Endodermal cell (in vitro differentiated cells): ENCODE measurements around the gene GFPT2. TPM values are rescaled to one million over a fixed set of nuclear protein-coding genes. Genes with fewer than 3 reads are reported as not detected.

Source experiments
- DNase-seq: peaks from one replicate; pipeline ENCODE4 v3.0.0-alpha.2; 2017
- H3K27ac ChIP-seq: 2 replicates; pipeline ENCODE4 v1.5.1; 2013; ENCODE audit warnings: mild to moderate bottlenecking, low read depth, low read length, moderate library complexity
- H3K27me3 ChIP-seq: 2 replicates; pipeline ENCODE4 v1.6.1; 2013; ENCODE audit warnings: mild to moderate bottlenecking, low read length, moderate library complexity; ENCODE audit not compliant: insufficient read depth, control insufficient read depth, poor library complexity, severe bottlenecking
- H3K36me3 ChIP-seq: 2 replicates; pipeline ENCODE4 v1.7.0; 2013; ENCODE audit warnings: mild to moderate bottlenecking, low read length, moderate library complexity; ENCODE audit not compliant: control insufficient read depth, insufficient read depth
- H3K4me1 ChIP-seq: one replicate; pipeline ENCODE4 v1.7.0; 2013; ENCODE audit warnings: low read length; ENCODE audit not compliant: control insufficient read depth, insufficient read depth
- H3K4me3 ChIP-seq: 2 replicates; pipeline ENCODE4 v1.5.1; 2013; ENCODE audit warnings: mild to moderate bottlenecking, low read length, moderate library complexity
- H3K9ac ChIP-seq: 2 replicates; pipeline ENCODE4 v1.6.1; 2013; ENCODE audit warnings: mild to moderate bottlenecking, low read length, moderate library complexity; ENCODE audit not compliant: poor library complexity, severe bottlenecking; ENCODE audit errors: extremely low read depth
- H3K9me3 ChIP-seq: 2 replicates; pipeline ENCODE4 v1.6.1; 2013; ENCODE audit warnings: mild to moderate bottlenecking, low read length, moderate library complexity; ENCODE audit not compliant: control insufficient read depth
- H3K27ac Mint-ChIP-seq: 2 replicates; pipeline ENCODE4 v1.8.0; 2020; ENCODE audit warnings: mixed read lengths
- H3K27me3 Mint-ChIP-seq: 2 replicates; pipeline ENCODE4 v1.8.0; 2021; ENCODE audit warnings: mild to moderate bottlenecking, mixed read lengths; ENCODE audit not compliant: insufficient read depth
- H3K36me3 Mint-ChIP-seq: 2 replicates; pipeline ENCODE4 v1.8.0; 2020; ENCODE audit warnings: low read depth, mixed read lengths
- H3K4me1 Mint-ChIP-seq: 2 replicates; pipeline ENCODE4 v1.8.0; 2020; ENCODE audit warnings: mixed read lengths
- H3K4me3 Mint-ChIP-seq: 2 replicates; pipeline ENCODE4 v1.8.0; 2020; ENCODE audit warnings: mild to moderate bottlenecking, moderate library complexity, mixed read lengths
- H3K9me3 Mint-ChIP-seq: 2 replicates; pipeline ENCODE4 v1.8.0; 2020; ENCODE audit warnings: mild to moderate bottlenecking, mixed read lengths
- WGBS, 2 experiments: methylation state at CpG; one replicate each; pipeline versions ENCODE4 v1.1.5 to v1.1.7; 2013; ENCODE audit warnings: missing lambda C conversion rate in 2 of 2, mixed read lengths in 1 of 2; ENCODE audit not compliant: insufficient coverage in 1 of 2, insufficient read length in 1 of 2; 5-methylcytosine and 5-hydroxymethylcytosine counted together
- total RNA-seq, 2 donors: library from RNA; stranded (reverse); fragmentation: NEBNext Ultra II Directional in 1 of 2; extraction: Animal tissue kit (Norgen Biotek cat#: 25700) in 1 of 2; gene quantifications; 2 replicates in 1 of 2; 3 replicates in 1 of 2; pipeline ENCODE4 v1.2.1, GENCODE V29; 2021
- TF ChIP-seq, protein P1 (sequence below): fragments of 200-600 bp; sonication (generic); conservative IDR thresholded peaks from 2 replicates; pipeline ENCODE4 v1.5.0; 2021; ENCODE audit warnings: antibody characterized with exemption, mild to moderate bottlenecking

The GFPT2 gene
- total RNA-seq, 2 donors from 2014 or later, result 19.5 to 37.3 TPM

DNA sequence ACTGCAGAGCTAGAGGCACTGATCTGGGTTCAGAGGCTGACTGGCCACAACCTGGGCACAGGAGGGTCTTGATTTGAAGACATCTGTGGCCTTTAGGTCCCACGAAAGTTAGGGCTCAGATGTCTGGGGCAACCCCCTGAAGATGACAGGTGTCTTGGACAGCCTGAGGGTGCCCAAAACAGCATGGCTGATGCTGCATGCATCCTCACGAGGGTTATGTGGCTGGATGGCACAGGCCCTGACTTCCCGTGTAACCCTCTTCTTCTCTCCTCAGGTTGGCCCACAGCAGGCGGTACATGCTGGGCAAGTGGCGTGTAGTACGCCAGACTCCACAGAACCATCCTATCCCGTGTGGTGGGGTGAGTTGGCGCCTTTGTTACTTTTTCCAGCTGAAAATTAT, 29.8 kb upstream of the GFPT2 start:
- H3K9me3 ChIP-seq, result no peaks in the 10 kb centered on the region
- no peak overlapping the region for H3K27ac Mint-ChIP-seq
- H3K4me3 ChIP-seq, result no peak overlapping the region
- TF ChIP-seq, protein P1, sequence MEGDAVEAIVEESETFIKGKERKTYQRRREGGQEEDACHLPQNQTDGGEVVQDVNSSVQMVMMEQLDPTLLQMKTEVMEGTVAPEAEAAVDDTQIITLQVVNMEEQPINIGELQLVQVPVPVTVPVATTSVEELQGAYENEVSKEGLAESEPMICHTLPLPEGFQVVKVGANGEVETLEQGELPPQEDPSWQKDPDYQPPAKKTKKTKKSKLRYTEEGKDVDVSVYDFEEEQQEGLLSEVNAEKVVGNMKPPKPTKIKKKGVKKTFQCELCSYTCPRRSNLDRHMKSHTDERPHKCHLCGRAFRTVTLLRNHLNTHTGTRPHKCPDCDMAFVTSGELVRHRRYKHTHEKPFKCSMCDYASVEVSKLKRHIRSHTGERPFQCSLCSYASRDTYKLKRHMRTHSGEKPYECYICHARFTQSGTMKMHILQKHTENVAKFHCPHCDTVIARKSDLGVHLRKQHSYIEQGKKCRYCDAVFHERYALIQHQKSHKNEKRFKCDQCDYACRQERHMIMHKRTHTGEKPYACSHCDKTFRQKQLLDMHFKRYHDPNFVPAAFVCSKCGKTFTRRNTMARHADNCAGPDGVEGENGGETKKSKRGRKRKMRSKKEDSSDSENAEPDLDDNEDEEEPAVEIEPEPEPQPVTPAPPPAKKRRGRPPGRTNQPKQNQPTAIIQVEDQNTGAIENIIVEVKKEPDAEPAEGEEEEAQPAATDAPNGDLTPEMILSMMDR, result no peak
- no peak overlapping the region for H3K9ac ChIP-seq
- H3K27me3 Mint-ChIP-seq, result no peaks in the 10 kb centered on the region
- peaks cover 4% of the 10 kb centered on the region for H3K4me1 Mint-ChIP-seq
- H3K27ac ChIP-seq, result no peak overlapping the region
- H3K36me3 Mint-ChIP-seq, result no peaks in the 10 kb centered on the region
- H3K4me1 ChIP-seq, result no peaks in the 10 kb centered on the region
- H3K9me3 Mint-ChIP-seq, result no peaks in the 10 kb centered on the region
- no peak overlapping the region for H3K4me3 Mint-ChIP-seq
- 91 to 93% methylated on average over 7 to 8 of the region's 8 CpGs for WGBS, 2 experiments
- no peaks in the 10 kb centered on the region for H3K27me3 ChIP-seq
- no peaks in the 10 kb centered on the region for H3K36me3 ChIP-seq
- DNase-seq, result no peak

DNA sequence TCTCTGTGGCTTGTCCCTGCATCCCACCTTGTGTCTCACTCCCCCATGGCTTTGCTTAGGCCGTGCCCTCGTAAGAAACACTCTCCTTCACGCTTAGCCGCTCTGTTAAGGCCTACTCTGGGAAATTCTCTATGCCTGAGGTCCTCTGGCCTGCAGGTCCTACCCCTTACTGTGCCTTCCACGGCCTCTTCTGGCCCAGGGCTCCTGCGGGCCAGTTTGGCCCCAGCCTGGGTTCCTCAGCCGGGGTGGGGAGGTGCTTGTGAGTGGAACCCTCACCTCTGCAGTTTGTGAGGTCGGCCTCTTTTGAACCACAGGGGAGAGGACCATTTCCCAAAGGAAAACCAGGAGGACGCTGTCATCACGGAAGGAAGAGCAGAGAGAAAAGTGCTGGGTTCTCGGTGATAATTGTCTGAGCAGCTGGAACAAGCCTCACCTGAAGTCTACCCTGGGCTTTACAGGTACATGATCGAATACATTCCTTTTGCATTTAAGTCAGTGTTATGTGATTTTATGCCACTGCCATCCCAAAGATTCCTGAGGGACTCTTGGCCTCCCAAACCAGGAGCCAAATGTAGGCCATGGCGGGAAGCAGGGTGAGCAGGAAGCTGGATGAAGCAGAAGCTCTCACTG, 28.8 kb upstream of the GFPT2 start:
- Histone ChIP-seq H3K9ac (no peak overlapping the region), H3K9me3 (no peaks in the 10 kb centered on the region), H3K27me3 (no peaks in the 10 kb centered on the region), H3K36me3 (no peaks in the 10 kb centered on the region), H3K4me1 (no peaks in the 10 kb centered on the region), H3K4me3 (no peak overlapping the region), H3K27ac (no peak overlapping the region)
- no peaks in the 10 kb centered on the region for H3K9me3 Mint-ChIP-seq
- TF ChIP-seq, protein P1, result no peak
- no peaks in the 10 kb centered on the region for H3K36me3 Mint-ChIP-seq
- no peaks in the 10 kb centered on the region for H3K27me3 Mint-ChIP-seq
- no peak overlapping the region for H3K27ac Mint-ChIP-seq
- WGBS, 2 experiments, result 91 to 93% methylated on average over 8 to 13 of the region's 13 CpGs
- no peak overlapping the region for H3K4me3 Mint-ChIP-seq
- no peak for DNase-seq
- H3K4me1 Mint-ChIP-seq, result peaks cover 4% of the 10 kb centered on the region

DNA sequence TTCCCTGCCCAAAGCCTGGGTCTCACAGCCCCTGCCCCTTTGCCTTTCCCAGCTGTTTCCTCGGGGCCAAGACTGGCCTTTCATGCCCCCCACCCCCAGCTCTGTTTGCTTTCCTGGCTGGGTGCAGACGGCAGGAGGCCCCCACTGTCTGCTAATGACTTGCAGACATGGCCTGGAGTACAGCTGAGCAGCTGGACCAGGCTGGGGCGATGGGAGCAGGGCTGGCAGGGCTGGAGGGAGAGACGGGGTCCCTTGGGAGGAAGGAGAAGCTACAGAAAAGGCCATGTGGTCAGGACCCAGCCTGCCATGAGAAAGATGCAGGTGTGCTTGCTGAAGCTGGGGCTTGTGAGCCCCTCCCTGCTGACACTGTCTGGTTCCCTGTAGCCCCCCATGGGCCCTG, 28.3 kb upstream of the GFPT2 start:
- H3K9me3 Mint-ChIP-seq, result no peaks in the 10 kb centered on the region
- no peak for DNase-seq

More for the DNA sequence above, 28.3 kb upstream of the GFPT2 start:
- TF ChIP-seq, protein P1, result no peak
- Mint-ChIP-seq H3K36me3 (no peaks in the 10 kb centered on the region), H3K27ac (no peak overlapping the region), H3K4me1 (peaks cover 4% of the 10 kb centered on the region), H3K4me3 (no peak overlapping the region), H3K27me3 (no peaks in the 10 kb centered on the region)
- Histone ChIP-seq H3K36me3 (no peaks in the 10 kb centered on the region), H3K4me3 (no peak overlapping the region), H3K27ac (no peak overlapping the region), H3K9ac (no peak overlapping the region), H3K9me3 (no peaks in the 10 kb centered on the region), H3K27me3 (no peaks in the 10 kb centered on the region), H3K4me1 (no peaks in the 10 kb centered on the region)
- 80 to 100% methylated on average over 2 to 4 of the region's 4 CpGs for WGBS, 2 experiments
